Measurements from ENCODE around the gene NTRK3.

- TF ChIP-seq EZH2 (IDR thresholded peaks at IDR 0.05; ENCODE audit: low read length, unreplicated experiment), result no peak
- TF ChIP-seq CTCF (conservative IDR thresholded peaks at IDR 0.05; ENCODE audit: low read depth, low read length), result no peak
These were observed 129.1 kb downstream of the NTRK3 start for GRCh38 chr15:88127432-88127790.

All from PC-3 (cell line).